NCI-H2227 (cell line): ENCODE measurements around the gene HSD11B2.
A peak's percentile ranks its signal among the peaks of the same experiment; 100 is the strongest.

ENCODE experiments used
- DNase-seq: peaks from one replicate; lab custom pipeline; 2025; ENCODE audit not compliant: unreplicated experiment; lab: John Stamatoyannopoulos, UW

HSD11B2 gene

GRCh38 chr16:67430977-67431774 lies at the start of gene HSD11B2:
TSS of gene HSD11B2 (plus strand) at chr16:67431121. CDS start at chr16:67431249, 128 bp downstream.
- DNase-seq = peak; percentile 78

GRCh38 chr16:67383284-67383683 lies 47.6 kb upstream of the HSD11B2 start:
- DNase-seq = no peak

GRCh38 chr16:67384778-67385510 lies 46.0 kb upstream of the HSD11B2 start:
- DNase-seq = peak; percentile 6

GRCh38 chr16:67386861-67387455 lies 44.0 kb upstream of the HSD11B2 start:
- DNase-seq = no peak

- no peak for DNase-seq
These were observed 43.3 kb upstream of the HSD11B2 start for GRCh38 chr16:67387479-67388079.

- no peak for DNase-seq
These were observed 42.7 kb upstream of the HSD11B2 start for GRCh38 chr16:67388191-67388590.

GRCh38 chr16:67388591-67388990 lies 42.3 kb upstream of the HSD11B2 start:
- no peak for DNase-seq

GRCh38 chr16:67389911-67390815 lies 40.8 kb upstream of the HSD11B2 start:
- no peak for DNase-seq

- no peak for DNase-seq
These were observed 40.0 kb upstream of the HSD11B2 start for GRCh38 chr16:67390816-67391423.

GRCh38 chr16:67391424-67392300 lies 39.3 kb upstream of the HSD11B2 start:
- peak; percentile 28 for DNase-seq

- DNase-seq = peak; percentile 16
These were observed 38.4 kb upstream of the HSD11B2 start for GRCh38 chr16:67392301-67393059.

- peak; percentile 93 for DNase-seq
These were observed 37.7 kb upstream of the HSD11B2 start, which contains the start of gene TPPP3 for GRCh38 chr16:67393111-67393787. TSS of gene TPPP3 (minus strand) at chr16:67393498. CDS start at chr16:67391111, 2,387 bp downstream.

GRCh38 chr16:67393788-67394154 lies 37.1 kb upstream of the HSD11B2 start:
- no peak for DNase-seq

- DNase-seq = no peak
These were observed 36.5 kb upstream of the HSD11B2 start for GRCh38 chr16:67394155-67395104.

GRCh38 chr16:67395105-67395457 lies 35.8 kb upstream of the HSD11B2 start:
- DNase-seq = no peak

- peak; percentile 62 for DNase-seq
These were observed 35.3 kb upstream of the HSD11B2 start for GRCh38 chr16:67395458-67396158.
